Trophoblast cell (in vitro differentiated cells and primary cell): ENCODE data around the gene PLEKHG7. TPM values are rescaled to one million over a fixed set of nuclear protein-coding genes. Genes with fewer than 3 reads are reported as not detected.
"Not testable (repeated sequence)": the region's sequence is repeated elsewhere in the genome, so short reads cannot be mapped to it uniquely, and the experiment has no call there.

Experiments used
- DNase-seq, 2 donors: peaks; one replicate each; pipeline ENCODE4 v3.0.0-alpha.2; 2016
- H2AFZ ChIP-seq: 2 replicates; pipeline ENCODE4 v1.6.1; 2013; ENCODE audit warnings: low read length, moderate library complexity, mild to moderate bottlenecking; ENCODE audit not compliant: insufficient read depth, poor library complexity
- H2AK5ac ChIP-seq: 2 replicates; pipeline ENCODE4 v1.6.1; 2013; ENCODE audit warnings: mild to moderate bottlenecking, low read length
- H2BK120ac ChIP-seq: 2 replicates; pipeline ENCODE4 v1.6.1; 2013; ENCODE audit warnings: low read length, mild to moderate bottlenecking, moderate library complexity; ENCODE audit not compliant: insufficient read depth, poor library complexity
- H2BK12ac ChIP-seq: 2 replicates; pipeline ENCODE4 v1.6.1; 2013; ENCODE audit warnings: mild to moderate bottlenecking, low read length, moderate library complexity
- H2BK5ac ChIP-seq: 2 replicates; pipeline ENCODE4 v1.6.1; 2013; ENCODE audit warnings: low read length, low read depth, moderate library complexity, mild to moderate bottlenecking; ENCODE audit not compliant: poor library complexity
- H3K14ac ChIP-seq: 2 replicates; pipeline ENCODE4 v1.6.1; 2013; ENCODE audit warnings: mild to moderate bottlenecking, low read length
- H3K18ac ChIP-seq: 2 replicates; pipeline ENCODE4 v1.6.1; 2013; ENCODE audit warnings: mild to moderate bottlenecking, low read length
- H3K23ac ChIP-seq: 2 replicates; pipeline ENCODE4 v1.6.1; 2013; ENCODE audit warnings: low read length
- H3K27ac ChIP-seq: 2 replicates; pipeline ENCODE4 v1.5.1; 2013; ENCODE audit warnings: low read depth, mild to moderate bottlenecking, inconsistent platforms, low read length, moderate library complexity
- H3K27me3 ChIP-seq: 2 replicates; pipeline ENCODE4 v1.6.1; 2013; ENCODE audit warnings: inconsistent platforms, mild to moderate bottlenecking, low read length, moderate library complexity; ENCODE audit not compliant: insufficient read depth
- H3K36me3 ChIP-seq, 2 experiments: 1 replicate in 1 of 2; 2 replicates in 1 of 2; pipeline ENCODE4 v1.6.1; 2013; ENCODE audit warnings: low read length in 2 of 2, mild to moderate bottlenecking in 2 of 2, moderate library complexity in 1 of 2; ENCODE audit not compliant: insufficient read depth in 2 of 2, control insufficient read depth in 1 of 2
- H3K4ac ChIP-seq: 2 replicates; pipeline ENCODE4 v1.6.1; 2013; ENCODE audit warnings: low read depth, mild to moderate bottlenecking, low read length, moderate library complexity
- H3K4me1 ChIP-seq, 2 experiments: 1 replicate in 1 of 2; 2 replicates in 1 of 2; pipeline ENCODE4 v1.6.1; 2013; ENCODE audit warnings: low read length in 2 of 2, mild to moderate bottlenecking in 2 of 2, moderate library complexity in 1 of 2; ENCODE audit not compliant: insufficient read depth in 2 of 2, control insufficient read depth in 1 of 2
- H3K4me2 ChIP-seq: 2 replicates; pipeline ENCODE4 v1.6.1; 2013; ENCODE audit warnings: inconsistent platforms, mild to moderate bottlenecking, low read length, moderate library complexity
- H3K4me3 ChIP-seq: 2 replicates; pipeline ENCODE4 v1.5.1; 2013; ENCODE audit warnings: mild to moderate bottlenecking, low read depth, low read length, inconsistent platforms
- H3K79me1 ChIP-seq: one replicate; pipeline ENCODE4 v1.6.1; 2013; ENCODE audit warnings: low read length
- H3K79me2 ChIP-seq: 2 replicates; pipeline ENCODE4 v1.6.1; 2013; ENCODE audit warnings: low read length, mild to moderate bottlenecking; ENCODE audit not compliant: control insufficient read depth, insufficient read depth, poor library complexity
- H3K9ac ChIP-seq: 2 replicates; pipeline ENCODE4 v1.6.1; 2013; ENCODE audit warnings: mild to moderate bottlenecking, low read length
- H3K9me3 ChIP-seq: 2 replicates; pipeline ENCODE4 v1.6.1; 2013; ENCODE audit warnings: low read depth, mild to moderate bottlenecking, control low read depth, inconsistent platforms, low read length; ENCODE audit not compliant: insufficient read depth
- H4K12ac ChIP-seq: 2 replicates; pipeline ENCODE4 v1.6.1; 2013; ENCODE audit warnings: low read depth, mild to moderate bottlenecking, low read length, moderate library complexity
- H4K8ac ChIP-seq: 2 replicates; pipeline ENCODE4 v1.6.1; 2013; ENCODE audit warnings: low read depth, mild to moderate bottlenecking, low read length, moderate library complexity
- H4K91ac ChIP-seq: one replicate; pipeline ENCODE4 v1.6.1; 2013; ENCODE audit warnings: low read depth, mild to moderate bottlenecking, low read length, moderate library complexity
- WGBS: extraction: QIAGEN DNeasy Blood & Tissue Kit; methylation state at CpG from one replicate; pipeline ENCODE4 v1.1.7; 2013; ENCODE audit warnings: missing lambda C conversion rate; ENCODE audit not compliant: insufficient read length, insufficient coverage; ENCODE audit errors: extremely low coverage; 5-methylcytosine and 5-hydroxymethylcytosine counted together
- polyA plus RNA-seq: library from polyadenylated mRNA; stranded (reverse); fragments of 200-250 nt; gene quantifications from 2 replicates; pipeline ENCODE4 v1.2.3, GENCODE V29; 2013

The PLEKHG7 gene
- polyA plus RNA-seq: not detected in 2 replicates

- Histone ChIP-seq H3K14ac (no peak within 1 kb of the TSS), H2BK120ac (no peak within 1 kb of the TSS), H3K4me3 (no peak within 1 kb of the TSS), H3K79me2 (no peaks in the 10 kb centered on the region), H3K18ac (no peak within 1 kb of the TSS), H3K4ac (no peak within 1 kb of the TSS), H3K9ac (no peak within 1 kb of the TSS), H2AFZ (no peak within 1 kb of the TSS), H2BK12ac (no peak within 1 kb of the TSS), H3K4me1 (no peaks in the 10 kb centered on the region), H3K36me3 (no peaks in the 10 kb centered on the region), H3K27me3 (no peaks in the 10 kb centered on the region), H4K12ac (no peak within 1 kb of the TSS), H4K8ac (no peak within 1 kb of the TSS), H2BK5ac (no peak within 1 kb of the TSS), H3K23ac (no peak within 1 kb of the TSS), H3K9me3 (peaks cover 2% of the 10 kb centered on the region), H3K27ac (no peak within 1 kb of the TSS), H3K79me1 (no peaks in the 10 kb centered on the region), H2AK5ac (no peak within 1 kb of the TSS), H4K91ac (no peak within 1 kb of the TSS), H3K4me2 (no peak within 1 kb of the TSS)
- no peak for DNase-seq
- no CpG with 5 or more reads among the region's 8 CpGs for WGBS
These were observed at the start of gene PLEKHG7 for GRCh38 chr12:92702754-92703679. TSS of gene PLEKHG7 (plus strand) at chr12:92702989. CDS start at chr12:92706632, 3,643 bp downstream.

- not testable (repeated sequence) for H3K79me1 ChIP-seq, H3K23ac ChIP-seq, H2BK120ac ChIP-seq, H2BK5ac ChIP-seq, H2AFZ ChIP-seq, DNase-seq, H3K9me3 ChIP-seq, H3K4me2 ChIP-seq, H3K4me1 ChIP-seq, H4K12ac ChIP-seq, H3K36me3 ChIP-seq, H3K4ac ChIP-seq, H2BK12ac ChIP-seq, H3K18ac ChIP-seq, H3K27ac ChIP-seq, H4K8ac ChIP-seq, H3K79me2 ChIP-seq, H3K4me3 ChIP-seq, H2AK5ac ChIP-seq, H3K27me3 ChIP-seq, H3K9ac ChIP-seq, H3K14ac ChIP-seq, H4K91ac ChIP-seq
- no CpG with 5 or more reads among the region's 4 CpGs for whole genome bisulfite sequencing
These were observed 48.5 kb upstream of the PLEKHG7 start for GRCh38 chr12:92654256-92654655.

- H3K9ac ChIP-seq: no peak overlapping the region
- H3K79me1 ChIP-seq: no peaks in the 10 kb centered on the region
- no peak overlapping the region for H2BK5ac ChIP-seq
- no CpG with 5 or more reads among the region's 1 CpG for WGBS
- no peaks in the 10 kb centered on the region for H3K4me1 ChIP-seq
- DNase-seq: peak; percentile 15 to 63
- H2AFZ ChIP-seq: no peak overlapping the region
- no peak overlapping the region for H3K14ac ChIP-seq
- H3K4ac ChIP-seq: no peak overlapping the region
- no peak overlapping the region for H4K12ac ChIP-seq
- H3K79me2 ChIP-seq: no peaks in the 10 kb centered on the region
- H2AK5ac ChIP-seq: no peak overlapping the region
- H3K27ac ChIP-seq: no peak overlapping the region
- H3K18ac ChIP-seq: no peak overlapping the region
- no peak overlapping the region for H3K4me2 ChIP-seq
- no peak overlapping the region for H4K8ac ChIP-seq
- H3K27me3 ChIP-seq: no peaks in the 10 kb centered on the region
- no peaks in the 10 kb centered on the region for H3K9me3 ChIP-seq
- H4K91ac ChIP-seq: no peak overlapping the region
- H3K4me3 ChIP-seq: no peak overlapping the region
- no peak overlapping the region for H3K23ac ChIP-seq
- H2BK120ac ChIP-seq: no peak overlapping the region
- no peaks in the 10 kb centered on the region for H3K36me3 ChIP-seq
- no peak overlapping the region for H2BK12ac ChIP-seq
These were observed 47.9 kb upstream of the PLEKHG7 start for GRCh38 chr12:92654929-92655328.

- no peak for DNase-seq
- no peak overlapping the region for H2BK120ac ChIP-seq
- H3K36me3 ChIP-seq: no peaks in the 10 kb centered on the region
- no peaks in the 10 kb centered on the region for H3K27me3 ChIP-seq
- no CpG with 5 or more reads among the region's 1 CpG for WGBS
- H3K14ac ChIP-seq: no peak overlapping the region
- no peak overlapping the region for H2BK5ac ChIP-seq
- no peak overlapping the region for H4K91ac ChIP-seq
- H3K79me2 ChIP-seq: no peaks in the 10 kb centered on the region
- no peaks in the 10 kb centered on the region for H3K9me3 ChIP-seq
- no peak overlapping the region for H4K12ac ChIP-seq
- H2AK5ac ChIP-seq: no peak overlapping the region
- no peak overlapping the region for H3K27ac ChIP-seq
- no peak overlapping the region for H2BK12ac ChIP-seq
- H3K18ac ChIP-seq: no peak overlapping the region
- H3K23ac ChIP-seq: no peak overlapping the region
- H3K4ac ChIP-seq: no peak overlapping the region
- no peak overlapping the region for H3K9ac ChIP-seq
- H3K4me1 ChIP-seq: no peaks in the 10 kb centered on the region
- H4K8ac ChIP-seq: no peak overlapping the region
- H3K4me2 ChIP-seq: no peak overlapping the region
- H3K79me1 ChIP-seq: no peaks in the 10 kb centered on the region
- H3K4me3 ChIP-seq: no peak overlapping the region
- no peak overlapping the region for H2AFZ ChIP-seq
These were observed 45.9 kb upstream of the PLEKHG7 start for GRCh38 chr12:92656911-92657310.
